Cardiac fibroblast (primary cell): ENCODE data around the gene CPSF4.
A peak's percentile ranks its signal among the peaks of the same experiment; 100 is the strongest.

Source experiments
- DNase-seq, 2 donors: peaks; one replicate each; pipeline versions ENCODE4 v3.0.0 to v3.0.0-alpha.2; 2010; ENCODE audit warnings: low read depth in 2 of 2
- H3K4me3 ChIP-seq, 2 donors: replicated peaks in 1 of 2; 1 replicate in 1 of 2; 2 replicates in 1 of 2; pipeline ENCODE4 v1.5.1; 2011; ENCODE audit warnings: low read depth in 2 of 2, low read length in 2 of 2, mild to moderate bottlenecking in 2 of 2, moderate library complexity in 1 of 2
- CTCF ChIP-seq: IDR thresholded peaks from one replicate; pipeline ENCODE4 v1.5.1; 2011; ENCODE audit warnings: low read depth, mild to moderate bottlenecking, low read length, inconsistent platforms

CPSF4 gene

DNA sequence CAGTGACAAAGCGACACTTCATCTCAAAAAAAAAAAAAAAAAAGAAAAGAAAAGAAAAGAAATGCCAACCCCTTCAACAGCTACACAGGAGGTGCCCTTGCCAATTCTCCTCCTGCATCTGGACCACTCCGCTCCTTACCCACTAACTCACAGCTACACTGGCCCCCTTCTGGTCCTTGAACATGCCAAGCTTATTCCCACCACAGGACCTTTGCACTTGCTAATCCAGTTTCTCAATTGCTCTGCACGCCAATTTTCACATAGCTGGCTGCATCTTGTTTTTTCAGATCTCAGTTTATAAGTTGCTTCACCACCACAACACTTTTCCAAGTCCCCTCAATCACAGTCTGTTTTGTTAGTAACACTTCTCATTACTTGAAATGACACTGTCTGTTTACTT lies 35.9 kb upstream of the CPSF4 start:
- no peak for TF ChIP-seq CTCF
- DNase-seq, result no peak
- no peak overlapping the region for H3K4me3 ChIP-seq

GRCh38 chr7:99403764-99404163 lies 35.0 kb upstream of the CPSF4 start:
- no peak for DNase-seq
- H3K4me3 ChIP-seq, result no peak overlapping the region
- no peak for TF ChIP-seq CTCF

DNA sequence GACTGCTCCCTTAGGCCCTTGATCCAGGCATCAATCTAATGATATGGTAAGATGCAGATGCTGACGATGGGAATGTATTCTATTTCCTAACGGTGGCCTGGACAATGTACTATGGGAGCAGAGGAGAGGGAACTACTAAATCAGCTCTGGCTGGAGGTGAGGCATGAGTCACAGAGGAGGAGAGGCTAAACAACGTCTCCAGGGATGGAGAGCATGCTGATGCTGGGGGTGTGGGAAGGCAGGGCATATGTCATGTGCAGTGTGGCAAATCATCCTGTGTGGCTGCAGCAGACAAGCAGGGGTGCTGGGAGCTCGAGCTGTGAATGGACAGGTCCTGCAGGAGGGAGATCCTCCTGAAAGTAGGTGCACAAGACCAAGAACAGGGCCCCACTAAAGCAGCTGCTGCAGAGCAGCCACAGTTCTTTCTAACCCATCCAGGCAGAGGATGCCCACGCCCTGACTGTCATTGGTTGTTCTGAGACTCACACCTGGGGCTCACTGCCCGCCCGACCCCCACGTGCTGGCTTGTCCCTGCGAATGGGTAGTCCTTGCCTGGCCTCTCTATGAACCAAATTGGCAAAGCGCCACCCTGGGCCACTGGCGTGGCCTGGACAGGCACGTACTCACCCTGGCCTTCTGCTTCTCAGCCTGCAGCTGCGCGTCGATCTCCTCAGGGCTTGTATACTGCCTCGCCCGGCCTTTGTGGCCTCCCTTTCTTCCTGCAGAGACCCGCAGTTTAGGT lies 34.3 kb upstream of the CPSF4 start:
- DNase-seq, result peak in 1 of 2 donors; percentile 69
- no peak for TF ChIP-seq CTCF
- no peak overlapping the region for H3K4me3 ChIP-seq

DNA sequence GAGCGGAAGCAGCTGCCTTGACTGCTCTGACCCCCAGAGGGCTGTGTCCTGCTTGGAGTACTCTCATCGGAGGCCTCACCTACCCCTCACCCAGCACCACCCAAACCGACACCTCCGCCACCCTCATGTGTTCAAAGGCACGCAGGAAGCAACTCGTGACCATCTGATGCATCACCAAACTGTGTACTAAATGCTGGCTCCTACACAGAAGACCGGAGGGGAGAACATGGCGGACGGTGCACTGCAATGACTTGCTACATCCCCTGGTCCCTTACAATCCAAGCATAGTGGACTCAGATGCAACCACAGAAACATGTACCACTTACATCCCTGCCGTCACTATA lies 33.8 kb upstream of the CPSF4 start:
- DNase-seq, result no peak
- TF ChIP-seq CTCF, result no peak
- no peak overlapping the region for H3K4me3 ChIP-seq

- H3K4me3 ChIP-seq, result no peak overlapping the region
- no peak for DNase-seq
- no peak for TF ChIP-seq CTCF
These were observed 32.2 kb upstream of the CPSF4 start for GRCh38 chr7:99406557-99406956.

- peak overlapping the region; percentile 96 for H3K4me3 ChIP-seq
- no peak for TF ChIP-seq CTCF
These were observed 30.8 kb upstream of the CPSF4 start for GRCh38 chr7:99407872-99408378.

More at GRCh38 chr7:99407872-99408378, 30.8 kb upstream of the CPSF4 start:
- peak; percentile 83 for DNase-seq
